Keratinocyte (primary cell): ENCODE measurements around the gene NRG2. TPM values are rescaled to one million over a fixed set of nuclear protein-coding genes. Genes with fewer than 3 reads are reported as not detected.

Source experiments
- DNase-seq: peaks from one replicate; pipeline ENCODE4 v3.0.0-alpha.2; 2011; ENCODE audit warnings: low read depth, missing footprints, low spot score
- FAIRE-seq: peaks from 2 replicates; lab custom pipeline; 2011; peaks lifted over from hg19 to GRCh38; lab: Jason Lieb, UNC
- H2AFZ ChIP-seq: 2 replicates; pipeline ENCODE4 v1.6.0; 2012; ENCODE audit warnings: low read length, control low read depth, inconsistent platforms; ENCODE audit not compliant: control insufficient read depth
- H3K27ac ChIP-seq: 2 replicates; pipeline ENCODE4 v1.5.1; 2011; ENCODE audit warnings: low read length; ENCODE audit not compliant: control insufficient read depth, insufficient read depth
- H3K27me3 ChIP-seq: 3 replicates; pipeline ENCODE4 v1.6.0; 2011; ENCODE audit warnings: low read length; ENCODE audit not compliant: control insufficient read depth, insufficient read depth; ENCODE audit errors: extremely low read depth
- H3K36me3 ChIP-seq, 2 experiments: 2 replicates in 1 of 2; 3 replicates in 1 of 2; pipeline ENCODE4 v1.5.1; 2011; ENCODE audit warnings: low read length in 2 of 2, mild to moderate bottlenecking in 1 of 2; ENCODE audit not compliant: control insufficient read depth in 2 of 2, insufficient read depth in 2 of 2; ENCODE audit errors: extremely low read depth in 1 of 2
- H3K4me1 ChIP-seq: 3 replicates; pipeline ENCODE4 v1.5.1; 2011; ENCODE audit warnings: low read length; ENCODE audit not compliant: control insufficient read depth, insufficient read depth; ENCODE audit errors: extremely low read depth
- H3K4me2 ChIP-seq: 3 replicates; pipeline ENCODE4 v1.6.0; 2011; ENCODE audit warnings: low read depth, low read length; ENCODE audit not compliant: control insufficient read depth, insufficient read depth; ENCODE audit errors: extremely low read depth
- H3K4me3 ChIP-seq, 3 experiments: fragments of 200-600 bp in 1 of 3; sonication (generic) in 1 of 3; 2 replicates in 2 of 3; 3 replicates in 1 of 3; pipeline ENCODE4 v1.5.1; 2011 to 2016; ENCODE audit warnings: low read length in 3 of 3, mild to moderate bottlenecking in 3 of 3, control low read depth in 2 of 3, inconsistent platforms in 1 of 3, low read depth in 1 of 3, mixed read lengths in 1 of 3, mixed run types in 1 of 3, moderate library complexity in 1 of 3; ENCODE audit not compliant: control insufficient read depth in 2 of 3, insufficient read depth in 2 of 3; ENCODE audit errors: extremely low read depth in 1 of 3
- H3K79me2 ChIP-seq: 2 replicates; pipeline ENCODE4 v1.6.0; 2012; ENCODE audit warnings: low read length; ENCODE audit not compliant: control insufficient read depth, insufficient read depth
- H3K9ac ChIP-seq: 3 replicates; pipeline ENCODE4 v1.6.0; 2011; ENCODE audit warnings: low read length; ENCODE audit not compliant: control insufficient read depth, insufficient read depth; ENCODE audit errors: extremely low read depth
- H3K9me1 ChIP-seq: 3 replicates; pipeline ENCODE4 v1.6.0; 2011; ENCODE audit warnings: low read length; ENCODE audit not compliant: control insufficient read depth, insufficient read depth; ENCODE audit errors: extremely low read depth
- H3K9me3 ChIP-seq: 2 replicates; pipeline ENCODE4 v1.5.1; 2012; ENCODE audit warnings: low read depth, low read length; ENCODE audit not compliant: control insufficient read depth
- H4K20me1 ChIP-seq: 3 replicates; pipeline ENCODE4 v1.6.0; 2011; ENCODE audit warnings: low read length; ENCODE audit not compliant: control insufficient read depth, insufficient read depth; ENCODE audit errors: extremely low read depth
- CTCF ChIP-seq, 3 experiments: IDR thresholded peaks in 1 of 3; conservative IDR thresholded peaks in 1 of 3; optimal IDR thresholded peaks in 1 of 3; 2 replicates in 2 of 3; 3 replicates in 1 of 3; pipeline versions ENCODE3 to v1.5.1; 2011; ENCODE audit warnings: low read length in 3 of 3, mild to moderate bottlenecking in 3 of 3, moderate library complexity in 2 of 3, control low read depth in 1 of 3, inconsistent platforms in 1 of 3; ENCODE audit not compliant: insufficient read depth in 2 of 3; ENCODE audit errors: extremely low read depth in 1 of 3
- EZH2 ChIP-seq: IDR thresholded peaks from one replicate; pipeline ENCODE4 v1.6.1; 2012; ENCODE audit warnings: inconsistent platforms, mild to moderate bottlenecking, low read length, moderate library complexity
- dilution Hi-C: fragments of 300-500 bp; cut with MboI; formaldehyde crosslinking; loops from one replicate; pipeline ENCODE4 v1.7.0; 2020; ENCODE audit warnings: low sequenced_read_pairs; ENCODE audit not compliant: extremely low pct_ligation_motif_present
- polyA plus RNA-seq, 5 experiments: library from polyadenylated mRNA; depleted of rRNA in 3 of 5; stranded (reverse) in 3 of 5; stranded (forward) in 1 of 5; unstranded in 1 of 5; fragments of >200 nt; gene quantifications; 1 replicate in 1 of 5; 2 replicates in 3 of 5; 3 replicates in 1 of 5; pipeline versions ENCODE4 v1.2.1 to v1.2.3, GENCODE V29; 2011 to 2012; ENCODE audit warnings: missing spikeins in 2 of 5, low read depth in 1 of 5, low replicate concordance in 1 of 5

The NRG2 gene
- polyA plus RNA-seq, 1 donor (not counting 4 experiments of a cell fraction or from before 2014, with no cell fraction given): 0.13 TPM

GRCh38 chr5:139878093-139878492 is 165.0 kb downstream of the NRG2 start:
- H3K4me3 ChIP-seq: no peak overlapping the region
- DNase-seq (no peak), FAIRE-seq (no peak)
- no peaks in the 10 kb centered on the region for H3K27me3 ChIP-seq
- H3K27ac ChIP-seq: no peak overlapping the region
- peaks cover 17% of the 10 kb centered on the region for H3K4me1 ChIP-seq
- no peak overlapping the region for H2AFZ ChIP-seq
- TF ChIP-seq CTCF (optimal IDR thresholded peaks at IDR 0.05 in 1 of 3, IDR thresholded peaks at IDR 0.05 in 1 of 3, conservative IDR thresholded peaks at IDR 0.05 in 1 of 3; ENCODE audit: extremely low read depth in 1 of 3, insufficient read depth in 2 of 3, low read length in 3 of 3): no peak
- H3K9ac ChIP-seq: no peak overlapping the region
- H3K36me3 ChIP-seq: no peaks in the 10 kb centered on the region
- no peaks in the 10 kb centered on the region for H3K9me1 ChIP-seq
- H3K4me2 ChIP-seq: no peak overlapping the region
- no peaks in the 10 kb centered on the region for H3K79me2 ChIP-seq
- dilution Hi-C loops: no loop called here
- no peaks in the 10 kb centered on the region for H4K20me1 ChIP-seq
- H3K9me3 ChIP-seq: no peaks in the 10 kb centered on the region

- Histone ChIP-seq H3K4me1 (peaks cover 16% of the 10 kb centered on the region), H3K27ac (peak overlapping the region; percentile 95), H3K9ac (peak overlapping the region; percentile 69), H3K9me1 (no peaks in the 10 kb centered on the region), H3K79me2 (no peaks in the 10 kb centered on the region), H3K36me3 (no peaks in the 10 kb centered on the region), H3K27me3 (no peaks in the 10 kb centered on the region), H3K9me3 (no peaks in the 10 kb centered on the region), H4K20me1 (no peaks in the 10 kb centered on the region), H3K4me2 (peak overlapping the region; percentile 83), H3K4me3 (peak overlapping the region in 2 of 3 experiments; percentile 13 to 29), H2AFZ (peak overlapping the region; percentile 91)
- dilution Hi-C loops: no loop called here
- TF ChIP-seq EZH2 (no peak), CTCF (optimal IDR thresholded peaks at IDR 0.05 in 1 of 3, IDR thresholded peaks at IDR 0.05 in 1 of 3, conservative IDR thresholded peaks at IDR 0.05 in 1 of 3; ENCODE audit: extremely low read depth in 1 of 3, insufficient read depth in 2 of 3, low read length in 3 of 3) (no peak)
- FAIRE-seq (peak; percentile 84), DNase-seq (peak; percentile 53)
These were observed 165.9 kb downstream of the NRG2 start for GRCh38 chr5:139877129-139877597.
